Mammary epithelial cell (primary cell): ENCODE data around the gene STARD8.

Source experiments
- EZH2 ChIP-seq: IDR thresholded peaks from 2 replicates; pipeline ENCODE4 v1.6.1; 2012; ENCODE audit warnings: low read length, inconsistent platforms, borderline replicate concordance
- TF ChIP-seq, protein P1 (sequence below), 2 donors: IDR thresholded peaks in 1 of 2; conservative IDR thresholded peaks in 1 of 2; 2 replicates each; pipeline ENCODE4 v1.5.1; 2011 to 2012; ENCODE audit warnings: inconsistent platforms in 2 of 2, low read length in 2 of 2, mild to moderate bottlenecking in 2 of 2, control low read depth in 1 of 2, low read depth in 1 of 2; ENCODE audit not compliant: insufficient read depth in 1 of 2; ENCODE audit errors: extremely low read depth in 1 of 2

DNA sequence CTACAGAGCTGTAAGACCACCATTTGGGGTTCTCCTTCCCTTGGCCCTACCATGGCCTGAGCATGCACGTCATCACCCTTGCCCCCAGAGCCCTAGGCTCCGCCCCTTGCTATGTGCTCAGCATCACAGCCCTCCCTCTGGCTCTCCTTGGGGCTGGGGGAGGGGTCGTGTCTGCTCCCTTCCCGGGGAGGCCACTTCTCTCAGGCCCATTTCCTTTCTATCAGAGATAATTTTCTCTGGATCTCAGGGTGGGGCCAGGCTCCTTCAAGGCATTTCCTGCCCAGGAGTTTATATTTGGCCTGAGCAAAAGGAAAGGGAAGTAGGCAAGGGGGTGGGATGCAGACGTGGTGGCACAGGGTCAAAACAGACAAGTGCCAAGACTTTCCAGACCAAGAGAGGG lies 55.9 kb downstream of the STARD8 start:
- TF ChIP-seq, protein P1, sequence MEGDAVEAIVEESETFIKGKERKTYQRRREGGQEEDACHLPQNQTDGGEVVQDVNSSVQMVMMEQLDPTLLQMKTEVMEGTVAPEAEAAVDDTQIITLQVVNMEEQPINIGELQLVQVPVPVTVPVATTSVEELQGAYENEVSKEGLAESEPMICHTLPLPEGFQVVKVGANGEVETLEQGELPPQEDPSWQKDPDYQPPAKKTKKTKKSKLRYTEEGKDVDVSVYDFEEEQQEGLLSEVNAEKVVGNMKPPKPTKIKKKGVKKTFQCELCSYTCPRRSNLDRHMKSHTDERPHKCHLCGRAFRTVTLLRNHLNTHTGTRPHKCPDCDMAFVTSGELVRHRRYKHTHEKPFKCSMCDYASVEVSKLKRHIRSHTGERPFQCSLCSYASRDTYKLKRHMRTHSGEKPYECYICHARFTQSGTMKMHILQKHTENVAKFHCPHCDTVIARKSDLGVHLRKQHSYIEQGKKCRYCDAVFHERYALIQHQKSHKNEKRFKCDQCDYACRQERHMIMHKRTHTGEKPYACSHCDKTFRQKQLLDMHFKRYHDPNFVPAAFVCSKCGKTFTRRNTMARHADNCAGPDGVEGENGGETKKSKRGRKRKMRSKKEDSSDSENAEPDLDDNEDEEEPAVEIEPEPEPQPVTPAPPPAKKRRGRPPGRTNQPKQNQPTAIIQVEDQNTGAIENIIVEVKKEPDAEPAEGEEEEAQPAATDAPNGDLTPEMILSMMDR (conservative IDR thresholded peaks at IDR 0.05 in 1 of 2, IDR thresholded peaks at IDR 0.05 in 1 of 2; ENCODE audit: extremely low read depth in 1 of 2, insufficient read depth in 1 of 2, low read depth in 1 of 2, low read length in 2 of 2): no peak
- TF ChIP-seq EZH2: no peak
